Astrocyte of the cerebellum (primary cell): ENCODE measurements around the gene PCDHGB4.

Source experiments
- DNase-seq: peaks from one replicate; pipeline ENCODE4 v3.0.0-alpha.2; 2011; ENCODE audit warnings: low read depth
- H3K4me3 ChIP-seq: 2 replicates; pipeline ENCODE4 v1.5.1; 2011; ENCODE audit warnings: mild to moderate bottlenecking, low read depth, low read length, moderate library complexity
- CTCF ChIP-seq: IDR thresholded peaks from 2 replicates; pipeline ENCODE4 v1.5.1; 2012; ENCODE audit warnings: low read length, low read depth, moderate library complexity, mild to moderate bottlenecking; ENCODE audit errors: missing control alignments
- in situ Hi-C: cut with HindIII; loops from 2 replicates; pipeline ENCODE4 v1.10.0; 2017; ENCODE audit warnings: low sequenced_read_pairs

Gene PCDHGB4

GRCh38 chr5:141356950-141357349, 30.5 kb upstream of the PCDHGB4 start:
- no peak for DNase-seq
- no peak overlapping the region for H3K4me3 ChIP-seq
- no peak for TF ChIP-seq CTCF
- in situ Hi-C loops: no loop called here

GRCh38 chr5:141359790-141360426, 27.6 kb upstream of the PCDHGB4 start, which contains the start of gene PCDHGB2:
TSS of gene PCDHGB2 (plus strand) at chr5:141359994. CDS start at chr5:141360136, 142 bp downstream.
- DNase-seq: no peak
- in situ Hi-C loops: no loop called here
- H3K4me3 ChIP-seq: peak within 1 kb of the TSS; percentile 22
- TF ChIP-seq CTCF: peak; percentile 37

- no peak overlapping the region for H3K4me3 ChIP-seq
- no peak for TF ChIP-seq CTCF
- in situ Hi-C loops: no loop called here
- DNase-seq: no peak
These were observed 26.8 kb upstream of the PCDHGB4 start for GRCh38 chr5:141360685-141361084.

- in situ Hi-C loops: no loop called here
- TF ChIP-seq CTCF: no peak
- no peak for DNase-seq
- H3K4me3 ChIP-seq: no peak overlapping the region
These were observed 24.8 kb upstream of the PCDHGB4 start for GRCh38 chr5:141362719-141363118.

GRCh38 chr5:141363952-141364660, 23.4 kb upstream of the PCDHGB4 start, which contains the start of gene PCDHGA5:
TSS of gene PCDHGA5 (plus strand) at chr5:141364162. CDS start at chr5:141364331, 169 bp downstream.
- in situ Hi-C loops: no loop called here
- peak within 1 kb of the TSS; percentile 20 for H3K4me3 ChIP-seq
- no peak for DNase-seq
- TF ChIP-seq CTCF: peak; percentile 12

GRCh38 chr5:141366016-141366896, 21.2 kb upstream of the PCDHGB4 start:
- DNase-seq: no peak

More at GRCh38 chr5:141366016-141366896, 21.2 kb upstream of the PCDHGB4 start:
- TF ChIP-seq CTCF: no peak
- H3K4me3 ChIP-seq: no peak overlapping the region
- in situ Hi-C loops: no loop called here
